GM12865 (cell line): ENCODE data around the gene DENND5B.

Experiments
- DNase-seq: peaks from one replicate; pipeline ENCODE4 v3.0.0; 2010; ENCODE audit warnings: low read depth
- H3K4me3 ChIP-seq: 2 replicates; pipeline ENCODE4 v1.5.1; 2011; ENCODE audit warnings: mild to moderate bottlenecking, low read depth, low read length, control low read depth
- CTCF ChIP-seq: IDR thresholded peaks from 2 replicates; pipeline ENCODE4 v1.5.1; 2011; ENCODE audit warnings: low read length, control low read depth, low read depth, inconsistent platforms; ENCODE audit not compliant: insufficient read depth; ENCODE audit errors: missing control alignments

Gene DENND5B

GRCh38 chr12:31474751-31475150 is 116.2 kb downstream of the DENND5B start:
- no peak overlapping the region for H3K4me3 ChIP-seq
- no peak for DNase-seq
- no peak for TF ChIP-seq CTCF

- DNase-seq: no peak
- TF ChIP-seq CTCF: no peak
- no peak overlapping the region for H3K4me3 ChIP-seq
Measured at GRCh38 chr12:31471823-31472222, 119.1 kb downstream of the DENND5B start.

GRCh38 chr12:31471051-31471450 is 119.9 kb downstream of the DENND5B start:
- no peak overlapping the region for H3K4me3 ChIP-seq
- no peak for TF ChIP-seq CTCF
- DNase-seq: no peak

GRCh38 chr12:31470459-31470858 is 120.5 kb downstream of the DENND5B start:
- no peak for DNase-seq
- no peak for TF ChIP-seq CTCF
- no peak overlapping the region for H3K4me3 ChIP-seq

- no peak for TF ChIP-seq CTCF
- DNase-seq: no peak
Measured at GRCh38 chr12:31466768-31467167, 124.2 kb downstream of the DENND5B start.

GRCh38 chr12:31465002-31465401 is 125.9 kb downstream of the DENND5B start:
- TF ChIP-seq CTCF: no peak
- H3K4me3 ChIP-seq: no peak overlapping the region
- no peak for DNase-seq

More at GRCh38 chr12:31466768-31467167, 124.2 kb downstream of the DENND5B start:
- no peak overlapping the region for H3K4me3 ChIP-seq

GRCh38 chr12:31460024-31460423 is 130.9 kb downstream of the DENND5B start:
- no peak for TF ChIP-seq CTCF
- no peak overlapping the region for H3K4me3 ChIP-seq
- no peak for DNase-seq
